ENCODE measurements around the gene CCDC33.

Gene CCDC33

GRCh38 chr15:74384881-74385643 is 148.9 kb downstream of the CCDC33 start:
- peak; percentile 5 for DNase-seq

DNA sequence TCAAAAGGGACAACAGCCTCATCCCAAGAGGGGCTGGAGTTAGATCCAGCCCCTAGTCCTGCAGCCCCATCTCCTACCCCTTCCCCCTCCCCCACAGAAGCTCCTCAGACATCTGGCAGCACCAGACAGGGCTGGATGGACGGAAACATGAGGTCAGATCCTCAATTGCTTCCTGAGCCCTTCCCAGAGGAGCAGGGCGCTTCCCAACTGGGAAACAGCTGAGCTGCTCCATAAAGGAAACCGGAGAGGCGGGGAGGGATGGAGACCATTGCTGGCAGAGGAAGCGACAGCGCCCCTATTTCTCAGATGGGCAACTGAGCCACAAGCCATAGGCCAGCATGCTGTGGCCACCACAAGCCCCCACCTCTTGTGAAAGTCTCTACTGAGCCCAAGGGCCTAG is 149.6 kb downstream of the CCDC33 start:
- no peak for DNase-seq
